COR-L47 (cell line): ENCODE results near the gene ZBTB16.

Experiments used
- DNase-seq: peaks from one replicate; lab custom pipeline; 2025; lab: John Stamatoyannopoulos, UW

The ZBTB16 gene

GRCh38 chr11:114108501-114109205, 49.1 kb downstream of the ZBTB16 start:
- DNase-seq = no peak

GRCh38 chr11:114109206-114110090, 49.9 kb downstream of the ZBTB16 start:
- DNase-seq = no peak

GRCh38 chr11:114110123-114110522, 50.6 kb downstream of the ZBTB16 start:
- DNase-seq = no peak

GRCh38 chr11:114110952-114111947, 51.7 kb downstream of the ZBTB16 start:
- no peak for DNase-seq

GRCh38 chr11:114115451-114115928, 56.0 kb downstream of the ZBTB16 start:
- DNase-seq = no peak

- DNase-seq = no peak
Measured at GRCh38 chr11:114116357-114116756, 56.8 kb downstream of the ZBTB16 start.

GRCh38 chr11:114116800-114117199, 57.3 kb downstream of the ZBTB16 start:
- no peak for DNase-seq

- DNase-seq = no peak
Measured at GRCh38 chr11:114120606-114121005, 61.1 kb downstream of the ZBTB16 start.

- DNase-seq = no peak
Measured at GRCh38 chr11:114121138-114121537, 61.6 kb downstream of the ZBTB16 start.

GRCh38 chr11:114121804-114122504, 62.4 kb downstream of the ZBTB16 start:
- no peak for DNase-seq

- DNase-seq = no peak
Measured at GRCh38 chr11:114122686-114123085, 63.2 kb downstream of the ZBTB16 start.

GRCh38 chr11:114123692-114124330, 64.3 kb downstream of the ZBTB16 start:
- no peak for DNase-seq

- no peak for DNase-seq
Measured at GRCh38 chr11:114124601-114125144, 65.2 kb downstream of the ZBTB16 start.

GRCh38 chr11:114125531-114125930, 66.0 kb downstream of the ZBTB16 start:
- no peak for DNase-seq

GRCh38 chr11:114125959-114126358, 66.4 kb downstream of the ZBTB16 start:
- DNase-seq = no peak

- no peak for DNase-seq
Measured at GRCh38 chr11:114128399-114128798, 68.9 kb downstream of the ZBTB16 start.

GRCh38 chr11:114129142-114129541, 69.6 kb downstream of the ZBTB16 start:
- no peak for DNase-seq

- no peak for DNase-seq
Measured at GRCh38 chr11:114129699-114130098, 70.2 kb downstream of the ZBTB16 start.

GRCh38 chr11:114130115-114130576, 70.6 kb downstream of the ZBTB16 start:
- DNase-seq = no peak

GRCh38 chr11:114130629-114131277, 71.2 kb downstream of the ZBTB16 start:
- no peak for DNase-seq
